ENCODE data around the gene VTCN1.

Gene VTCN1

DNA sequence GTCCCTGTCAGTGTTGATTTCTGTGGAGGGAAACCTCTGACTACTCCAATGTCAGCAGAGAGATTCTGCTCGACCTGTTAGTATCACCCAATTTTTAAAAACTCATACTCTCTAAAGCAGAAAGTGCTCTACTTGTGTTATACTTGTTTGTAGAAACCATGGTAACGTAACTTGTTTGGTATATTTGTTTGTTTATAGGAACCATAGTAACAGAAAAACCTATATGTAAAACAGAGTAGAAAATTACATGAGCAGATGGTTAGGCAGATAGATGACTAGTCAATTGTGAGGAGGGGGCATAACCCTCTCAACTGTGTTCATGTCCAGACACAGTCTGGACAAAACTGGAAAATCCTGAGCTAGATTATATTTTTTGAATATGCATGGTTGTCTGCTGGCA lies 95.8 kb downstream of the VTCN1 start:
- H3K4me3 ChIP-seq (ENCODE audit: low read length), result no peak overlapping the region
- DNase-seq (ENCODE audit: low read depth), result no peak
- TF ChIP-seq, protein P1, sequence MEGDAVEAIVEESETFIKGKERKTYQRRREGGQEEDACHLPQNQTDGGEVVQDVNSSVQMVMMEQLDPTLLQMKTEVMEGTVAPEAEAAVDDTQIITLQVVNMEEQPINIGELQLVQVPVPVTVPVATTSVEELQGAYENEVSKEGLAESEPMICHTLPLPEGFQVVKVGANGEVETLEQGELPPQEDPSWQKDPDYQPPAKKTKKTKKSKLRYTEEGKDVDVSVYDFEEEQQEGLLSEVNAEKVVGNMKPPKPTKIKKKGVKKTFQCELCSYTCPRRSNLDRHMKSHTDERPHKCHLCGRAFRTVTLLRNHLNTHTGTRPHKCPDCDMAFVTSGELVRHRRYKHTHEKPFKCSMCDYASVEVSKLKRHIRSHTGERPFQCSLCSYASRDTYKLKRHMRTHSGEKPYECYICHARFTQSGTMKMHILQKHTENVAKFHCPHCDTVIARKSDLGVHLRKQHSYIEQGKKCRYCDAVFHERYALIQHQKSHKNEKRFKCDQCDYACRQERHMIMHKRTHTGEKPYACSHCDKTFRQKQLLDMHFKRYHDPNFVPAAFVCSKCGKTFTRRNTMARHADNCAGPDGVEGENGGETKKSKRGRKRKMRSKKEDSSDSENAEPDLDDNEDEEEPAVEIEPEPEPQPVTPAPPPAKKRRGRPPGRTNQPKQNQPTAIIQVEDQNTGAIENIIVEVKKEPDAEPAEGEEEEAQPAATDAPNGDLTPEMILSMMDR (conservative IDR thresholded peaks at IDR 0.05; ENCODE audit: low read length), result no peak

DNA sequence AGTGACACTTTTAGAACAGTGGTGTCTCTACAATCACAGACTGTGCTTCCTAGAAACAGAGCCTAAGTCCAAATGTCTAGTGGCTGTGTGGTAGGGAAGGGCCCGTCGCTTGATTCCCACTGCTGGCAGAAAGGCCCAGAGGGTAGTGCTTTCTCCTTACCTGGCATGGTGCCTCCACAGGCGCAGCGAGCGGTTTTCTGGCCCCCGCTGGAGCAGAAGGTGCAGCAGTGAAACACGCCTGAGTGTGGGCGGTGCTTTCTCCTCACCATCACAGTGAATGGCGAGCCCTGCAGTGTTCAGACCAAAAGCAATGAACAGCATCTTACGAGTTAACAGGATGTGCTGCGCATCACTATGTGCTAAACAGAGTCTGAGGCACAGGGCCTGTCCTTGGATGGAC lies 97.5 kb downstream of the VTCN1 start:
- DNase-seq (ENCODE audit: low read depth), result no peak
- TF ChIP-seq, protein P1 (conservative IDR thresholded peaks at IDR 0.05; ENCODE audit: low read length), result no peak
- no peak overlapping the region for H3K4me3 ChIP-seq (ENCODE audit: low read length)

DNA sequence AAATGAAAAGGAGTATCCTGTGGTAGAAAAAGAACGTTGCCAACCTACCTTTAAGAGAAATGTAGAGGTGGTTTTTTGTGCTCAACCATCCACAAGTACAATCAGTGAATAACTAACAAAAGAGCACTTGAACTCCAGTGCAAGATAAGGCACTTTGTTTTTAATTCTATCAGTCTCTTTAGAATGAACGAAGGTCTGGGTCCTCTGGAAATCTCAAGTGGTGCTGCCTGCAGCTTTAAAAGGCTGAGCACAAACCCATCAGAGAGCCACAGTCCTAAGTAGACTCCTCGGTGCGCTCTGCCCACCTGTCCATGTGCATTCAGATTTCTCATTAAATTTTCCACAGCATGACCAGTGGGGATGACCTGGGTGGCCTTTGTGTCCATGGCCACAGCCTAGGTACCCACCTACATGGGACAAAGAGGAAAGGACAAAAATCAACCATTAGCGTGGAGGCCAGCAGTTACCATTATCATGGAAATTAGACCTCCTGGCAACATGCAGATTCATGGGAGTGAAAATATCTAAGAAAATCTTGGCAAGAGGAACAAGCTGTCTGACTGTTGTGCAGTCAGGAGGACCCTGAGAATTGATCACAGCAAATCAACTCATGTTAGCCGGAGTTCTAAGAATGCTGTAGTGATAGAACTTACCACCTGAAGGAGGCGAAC lies 98.5 kb downstream of the VTCN1 start:
- TF ChIP-seq, protein P1 (conservative IDR thresholded peaks at IDR 0.05; ENCODE audit: low read length), result no peak
- DNase-seq (ENCODE audit: low read depth), result no peak
- H3K4me3 ChIP-seq (ENCODE audit: low read length), result no peak overlapping the region

DNA sequence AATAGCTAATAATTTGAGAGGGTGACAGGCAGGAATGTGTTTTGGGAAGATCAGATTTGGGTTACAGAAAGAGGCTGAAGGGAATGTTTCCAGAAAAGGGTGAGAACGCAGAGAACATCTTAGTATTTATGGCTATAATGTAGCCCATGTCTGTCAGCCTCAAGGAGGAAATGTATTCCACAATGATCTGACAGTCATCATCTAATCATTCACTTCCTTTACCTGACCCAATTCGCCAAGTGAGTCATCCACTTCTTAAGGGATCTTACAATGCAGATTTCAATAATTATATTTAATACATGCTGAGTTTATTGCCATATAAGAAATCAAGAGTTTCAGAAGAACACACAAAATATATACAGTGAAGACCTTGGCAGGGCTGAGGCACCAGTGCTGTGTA lies 100.0 kb downstream of the VTCN1 start:
- DNase-seq (ENCODE audit: low read depth), result no peak
- TF ChIP-seq, protein P1 (conservative IDR thresholded peaks at IDR 0.05; ENCODE audit: low read length), result no peak
- H3K4me3 ChIP-seq (ENCODE audit: low read length), result no peak overlapping the region

DNA sequence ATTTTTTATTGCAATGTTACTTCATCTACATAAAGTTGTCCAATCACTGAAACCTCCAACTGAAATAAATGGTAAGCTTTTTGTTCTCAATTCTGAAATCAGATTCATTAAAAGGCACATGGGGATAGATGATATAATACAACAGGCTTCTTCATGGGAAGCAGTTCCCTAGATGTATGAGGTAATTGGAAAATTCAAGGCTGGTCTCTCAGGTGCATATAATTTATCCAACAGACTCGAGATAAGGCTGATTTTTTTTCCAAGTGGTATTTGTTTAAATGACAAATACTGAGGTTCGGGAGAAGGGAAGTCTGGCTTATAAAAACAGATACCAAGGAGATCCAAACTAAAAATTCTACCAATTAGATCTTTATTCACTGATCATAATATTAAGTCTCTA lies 103.4 kb downstream of the VTCN1 start:
- TF ChIP-seq, protein P1 (conservative IDR thresholded peaks at IDR 0.05; ENCODE audit: low read length), result no peak
- no peak overlapping the region for H3K4me3 ChIP-seq (ENCODE audit: low read length)
- no peak for DNase-seq (ENCODE audit: low read depth)

DNA sequence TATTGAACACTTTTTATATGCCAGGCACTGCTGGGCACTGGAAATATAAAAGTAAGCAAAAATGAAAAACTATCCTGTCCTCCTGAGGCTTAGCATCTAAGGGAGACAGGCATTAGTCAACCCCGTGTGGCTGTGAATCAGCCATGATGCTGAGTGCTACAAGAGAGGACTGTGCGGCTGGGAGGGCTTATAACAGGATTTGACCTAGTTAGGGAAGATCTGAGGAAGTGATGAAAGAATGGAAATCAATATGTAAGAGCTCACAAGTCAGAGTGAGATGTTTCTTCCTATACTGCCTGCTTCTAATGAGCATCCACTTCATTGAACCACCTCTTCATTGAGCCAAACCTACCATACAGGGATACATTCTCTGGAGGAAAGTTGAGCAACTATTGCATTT lies 104.2 kb downstream of the VTCN1 start:
- no peak for DNase-seq (ENCODE audit: low read depth)
- TF ChIP-seq, protein P1 (conservative IDR thresholded peaks at IDR 0.05; ENCODE audit: low read length), result no peak

DNA sequence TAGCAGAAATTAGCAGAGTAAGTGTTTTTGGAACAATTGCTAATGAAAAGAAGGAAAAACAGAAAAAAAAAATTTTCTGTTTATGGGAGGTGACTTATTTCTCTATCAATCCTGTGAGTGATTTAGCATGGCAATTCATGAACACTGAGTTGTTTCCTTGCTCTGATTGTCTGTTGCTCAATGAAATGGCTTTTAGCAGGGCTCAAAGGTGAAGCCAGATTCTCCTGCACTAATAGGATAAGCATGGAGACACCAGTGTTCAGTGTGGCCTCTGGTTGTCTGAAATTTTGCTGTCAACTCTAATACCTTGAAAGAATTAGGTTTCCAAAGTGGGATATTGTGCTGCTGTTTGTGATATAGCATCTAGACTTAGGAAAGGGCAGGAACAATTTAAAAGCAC lies 105.0 kb downstream of the VTCN1 start:
- no peak for DNase-seq (ENCODE audit: low read depth)
- TF ChIP-seq, protein P1 (conservative IDR thresholded peaks at IDR 0.05; ENCODE audit: low read length), result no peak

More for the DNA sequence above, 104.2 kb downstream of the VTCN1 start:
- no peak overlapping the region for H3K4me3 ChIP-seq (ENCODE audit: low read length)

More for the DNA sequence above, 105.0 kb downstream of the VTCN1 start:
- no peak overlapping the region for H3K4me3 ChIP-seq (ENCODE audit: low read length)
